Measurements from ENCODE around the gene SOX18.
A peak's percentile ranks its signal among the peaks of the same experiment; 100 is the strongest.

Gene SOX18

DNA sequence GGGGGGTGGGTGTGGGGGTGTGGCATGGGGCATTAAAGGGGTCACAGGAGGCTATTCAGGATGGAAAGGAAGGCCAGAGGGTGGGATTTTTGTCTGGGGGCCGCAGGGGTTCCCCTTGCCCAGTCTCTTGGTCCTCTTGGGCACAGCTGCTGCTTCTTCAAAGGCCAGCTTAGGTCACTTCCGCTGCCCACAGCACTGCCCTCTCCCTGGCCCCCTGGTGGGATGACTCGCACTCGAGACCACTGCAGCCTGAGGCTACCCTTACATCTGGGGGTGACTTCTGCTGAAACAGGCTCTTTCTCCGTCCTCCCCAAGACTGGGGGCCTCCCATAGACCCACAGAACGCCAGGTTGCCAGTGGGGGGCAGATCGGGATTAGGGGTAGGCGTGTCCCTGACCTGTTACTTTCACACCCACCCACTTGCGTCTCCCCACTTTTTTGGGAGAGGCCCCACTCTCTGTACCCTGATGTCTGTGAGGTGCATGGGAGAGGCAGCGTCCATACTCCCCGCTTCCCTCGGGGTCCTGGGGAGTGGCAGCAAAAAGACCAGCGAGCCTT, 33.5 kb upstream of the SOX18 start:
- H3K36me3 ChIP-seq = peaks cover 0 to 5% (median 0%) of the 10 kb centered on the region in 11 experiments; a peak in 3 of 22 replicates
- H4K20me1 ChIP-seq = peaks cover 8 to 38% (median 16%) of the 10 kb centered on the region in 11 experiments; a peak in 19 of 22 replicates
- peak overlapping the region; percentile 91 to 100 (median 99) for H3K4me2 ChIP-seq
- peaks cover 26 to 43% (median 38%) of the 10 kb centered on the region in 11 experiments for H3K27me3 ChIP-seq
- peaks cover 38 to 59% (median 48%) of the 10 kb centered on the region in 10 experiments for H3K4me1 ChIP-seq
- no peak overlapping the region; a peak in 4 of 22 replicates for H3K27ac ChIP-seq
- peaks cover 11 to 21% (median 19%) of the 10 kb centered on the region in 11 experiments for H3K9me3 ChIP-seq (replicated peaks in 1 of 11)
- peak overlapping the region; percentile 52 to 76 (median 68) for H3K4me3 ChIP-seq
- TF ChIP-seq Cebpa-rat (IDR thresholded peaks at IDR 0.05) = no peak
- H3K9ac ChIP-seq = peak overlapping the region; percentile 35 to 73 (median 66); a peak in 20 of 22 replicates

DNA sequence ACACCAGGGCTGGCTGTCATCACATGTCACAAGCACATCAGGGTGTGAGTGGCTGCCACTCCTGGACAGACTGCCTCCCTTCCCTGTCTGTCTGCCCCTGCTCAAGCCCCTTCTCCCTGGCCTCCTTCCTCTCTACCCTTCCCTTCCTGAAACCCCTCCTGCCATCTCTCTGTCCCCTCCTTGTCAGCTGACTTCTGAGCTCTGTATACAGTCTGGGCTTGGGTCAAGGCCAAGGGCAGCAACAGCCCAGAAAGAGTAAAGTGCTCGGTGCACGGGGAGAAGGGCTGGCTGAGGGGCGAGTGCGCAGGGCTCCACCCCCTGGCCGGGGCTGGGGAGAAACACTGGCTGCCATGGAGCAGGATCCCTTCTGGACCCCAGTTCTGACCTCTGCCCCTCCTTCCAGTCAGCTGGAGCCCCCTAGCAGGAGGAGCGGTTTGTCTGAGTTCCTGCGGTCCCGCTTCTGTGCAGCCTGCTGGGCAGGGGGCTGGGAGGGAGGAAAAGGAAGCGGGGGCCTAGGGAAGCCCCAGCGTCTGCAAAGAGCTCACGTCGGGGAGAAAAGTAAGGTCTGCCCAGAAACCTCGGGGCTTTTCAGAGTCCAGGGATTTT, 32.8 kb upstream of the SOX18 start:
- Histone ChIP-seq H3K9ac (peak overlapping the region in 9 of 11 experiments; percentile 8 to 59 (median 41); a peak in 14 of 22 replicates), H4K20me1 (peaks cover 11 to 43% (median 19%) of the 10 kb centered on the region in 11 experiments; a peak in 19 of 22 replicates), H3K36me3 (peaks cover 0 to 5% (median 0%) of the 10 kb centered on the region in 11 experiments; a peak in 1 of 22 replicates), H3K9me3 (replicated peaks in 1 of 11) (peaks cover 5 to 15% (median 13%) of the 10 kb centered on the region in 11 experiments), H3K4me2 (peak overlapping the region; percentile 91 to 100 (median 99)), H3K4me3 (peak overlapping the region in 8 of 10 experiments; percentile 10 to 65 (median 42); a peak in 10 of 20 replicates), H3K27me3 (peaks cover 26 to 42% (median 38%) of the 10 kb centered on the region in 11 experiments), H3K4me1 (peaks cover 38 to 66% (median 54%) of the 10 kb centered on the region in 10 experiments), H3K27ac (peak overlapping the region in 4 of 11 experiments; percentile 10 to 33 (median 19); a peak in 5 of 22 replicates)
- no peak for TF ChIP-seq Cebpa-rat (IDR thresholded peaks at IDR 0.05)

DNA sequence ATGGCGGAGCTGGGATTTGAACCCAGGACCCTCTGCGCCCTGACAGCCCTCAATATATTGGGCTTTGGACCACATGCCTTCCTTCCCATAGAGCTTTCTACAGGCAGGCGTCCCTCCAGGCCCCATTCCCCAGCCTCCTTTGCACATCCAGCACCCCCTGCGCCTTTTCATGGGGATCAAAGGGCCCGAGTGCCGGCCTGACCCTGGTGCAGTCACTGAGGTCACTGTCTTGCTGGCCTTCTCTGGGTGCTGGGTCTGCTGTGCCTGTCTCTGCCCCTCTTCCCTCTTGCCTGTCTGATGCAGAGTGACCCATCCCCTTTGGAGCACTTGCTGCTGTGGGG, 32.2 kb upstream of the SOX18 start:
- H3K27me3 ChIP-seq = peaks cover 26 to 39% (median 35%) of the 10 kb centered on the region in 11 experiments
- peak overlapping the region in 6 of 11 experiments; percentile 2 to 56 (median 41); a peak in 8 of 22 replicates for H3K9ac ChIP-seq

DNA sequence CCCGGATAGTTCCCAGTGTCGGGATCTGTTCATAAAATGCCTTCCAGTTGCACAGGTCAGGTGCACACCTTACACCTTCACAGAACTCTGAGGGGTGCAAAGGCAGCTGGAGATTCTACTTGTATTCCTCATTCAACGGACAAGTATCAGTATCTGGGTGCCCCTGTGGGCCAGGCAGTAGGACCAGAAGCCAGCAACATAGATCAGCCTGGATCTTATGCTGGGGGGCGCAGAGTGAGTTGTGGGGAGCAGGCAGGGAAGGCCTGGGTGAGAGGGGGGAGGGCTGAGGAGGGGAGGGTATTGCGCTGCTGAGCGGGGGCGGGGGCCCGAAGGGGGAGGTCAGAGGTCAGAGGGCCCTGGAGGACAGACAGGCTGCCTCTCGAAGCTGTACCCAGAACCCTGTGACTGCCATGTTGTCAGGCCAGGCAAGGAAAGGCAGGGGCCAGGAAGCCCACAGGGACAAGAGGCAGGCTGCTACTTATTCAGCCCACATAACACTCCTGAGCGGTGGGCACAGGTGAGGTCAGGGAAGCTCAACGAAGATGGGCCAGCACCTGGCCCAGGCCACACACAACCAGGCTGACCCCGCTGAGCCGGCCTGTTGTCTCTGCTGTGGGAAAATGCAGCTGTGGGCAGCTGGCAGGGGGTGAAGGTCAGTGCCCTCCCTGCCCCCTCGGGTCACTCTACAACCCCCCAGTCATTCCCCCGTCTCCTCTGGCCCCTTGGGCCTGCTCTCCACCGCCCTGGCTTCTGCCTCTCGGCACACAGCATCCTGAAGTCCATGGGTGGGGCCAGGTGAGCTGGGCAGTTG, 31.6 kb upstream of the SOX18 start:
- Histone ChIP-seq H3K4me1 (peaks cover 43 to 78% (median 66%) of the 10 kb centered on the region in 10 experiments), H3K4me3 (peak overlapping the region; percentile 75 to 98 (median 88)), H3K9me3 (replicated peaks in 1 of 11) (peaks cover 0 to 5% (median 2%) of the 10 kb centered on the region in 11 experiments; a peak in 12 of 22 replicates), H3K36me3 (peaks cover 0 to 8% (median 5%) of the 10 kb centered on the region in 11 experiments; a peak in 15 of 22 replicates), H3K9ac (peak overlapping the region; percentile 82 to 93 (median 90)), H4K20me1 (peaks cover 12 to 48% (median 29%) of the 10 kb centered on the region in 11 experiments; a peak in 19 of 22 replicates), H3K27me3 (peaks cover 24 to 33% (median 29%) of the 10 kb centered on the region in 11 experiments), H3K27ac (peak overlapping the region in 3 of 11 experiments; percentile 56 to 94 (median 93); a peak in 5 of 22 replicates), H3K4me2 (peak overlapping the region; percentile 91 to 100 (median 99))
- no peak for TF ChIP-seq Cebpa-rat (IDR thresholded peaks at IDR 0.05)

More for the DNA sequence above, 32.2 kb upstream of the SOX18 start:
- peaks cover under 1 to 11% (median 8%) of the 10 kb centered on the region in 11 experiments for H3K9me3 ChIP-seq (replicated peaks in 1 of 11)
- peaks cover 0 to 2% (median 0%) of the 10 kb centered on the region in 11 experiments; a peak in 4 of 22 replicates for H3K36me3 ChIP-seq
- H3K4me3 ChIP-seq = peak overlapping the region in 3 of 10 experiments; percentile 23 to 86 (median 42); a peak in 1 of 20 replicates
- peaks cover 11 to 43% (median 23%) of the 10 kb centered on the region in 11 experiments; a peak in 19 of 22 replicates for H4K20me1 ChIP-seq
- H3K4me1 ChIP-seq = peaks cover 38 to 72% (median 61%) of the 10 kb centered on the region in 10 experiments
- peak overlapping the region in 1 of 11 experiments; percentile 33; a peak in 1 of 22 replicates for H3K27ac ChIP-seq
- H3K4me2 ChIP-seq = peak overlapping the region; percentile 91 to 100 (median 99)
- no peak for TF ChIP-seq Cebpa-rat (IDR thresholded peaks at IDR 0.05)

DNA sequence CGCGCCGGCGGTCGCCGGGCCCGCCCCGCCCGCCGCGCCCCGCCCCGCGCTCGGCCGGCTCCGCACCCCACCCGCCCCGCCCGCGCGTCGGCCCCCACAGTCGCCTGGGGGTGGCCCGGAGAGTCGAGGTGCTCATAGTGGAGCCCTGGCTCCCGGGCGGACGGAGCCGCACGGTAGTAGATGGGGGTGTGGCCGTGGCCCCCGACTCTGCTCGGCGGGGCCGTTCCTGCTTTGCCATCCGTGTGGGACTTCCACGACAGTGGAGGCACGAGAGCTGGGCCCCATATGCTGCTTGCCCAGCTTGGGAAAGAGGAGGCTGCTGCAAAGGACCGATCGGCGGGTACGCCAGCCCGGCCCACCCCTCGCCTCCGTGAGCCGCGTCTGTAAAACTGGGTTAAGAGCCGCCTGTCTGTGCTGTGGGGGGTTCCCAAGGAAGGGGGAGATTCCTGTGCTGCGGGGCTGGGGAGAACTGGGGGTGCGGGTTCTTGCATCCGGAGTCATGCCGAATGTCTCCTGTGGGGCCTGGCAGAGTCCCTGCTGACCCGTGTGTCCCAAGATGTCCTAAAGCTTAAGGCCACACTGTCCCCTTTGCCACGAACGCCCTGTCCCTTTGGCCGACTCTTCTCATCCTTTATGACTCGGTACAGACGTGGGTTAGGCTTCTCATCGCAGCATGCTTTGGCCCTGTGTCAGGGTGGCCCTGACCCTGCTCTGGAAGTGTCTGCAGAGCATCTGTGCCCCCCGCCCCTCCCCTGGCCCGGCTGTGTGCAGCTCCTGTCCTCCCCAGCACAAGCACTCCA, 30.8 kb upstream of the SOX18 start, which contains the start of gene OPRL1:
TSS of gene OPRL1 (plus strand) at position 70 of the 800 bp plus-strand sequence. CDS start 12,639 bp downstream, outside the sequence.
- Histone ChIP-seq H3K36me3 (peaks cover 0 to 16% (median 12%) of the 10 kb centered on the region in 11 experiments; a peak in 17 of 22 replicates), H3K4me2 (peak within 1 kb of the TSS; percentile 97 to 100 (median 100)), H3K9me3 (replicated peaks in 1 of 11) (no peaks in the 10 kb centered on the region), H3K4me3 (peak within 1 kb of the TSS; percentile 75 to 98 (median 88)), H3K27me3 (peaks cover 16 to 25% (median 21%) of the 10 kb centered on the region in 11 experiments), H3K9ac (peak within 1 kb of the TSS; percentile 86 to 93 (median 91)), H4K20me1 (peaks cover 16 to 56% (median 37%) of the 10 kb centered on the region in 11 experiments; a peak in 20 of 22 replicates), H3K4me1 (peaks cover 52 to 86% (median 74%) of the 10 kb centered on the region in 10 experiments), H3K27ac (peak within 1 kb of the TSS; percentile 85 to 95 (median 92))
- no peak for TF ChIP-seq Cebpa-rat (IDR thresholded peaks at IDR 0.05)

DNA sequence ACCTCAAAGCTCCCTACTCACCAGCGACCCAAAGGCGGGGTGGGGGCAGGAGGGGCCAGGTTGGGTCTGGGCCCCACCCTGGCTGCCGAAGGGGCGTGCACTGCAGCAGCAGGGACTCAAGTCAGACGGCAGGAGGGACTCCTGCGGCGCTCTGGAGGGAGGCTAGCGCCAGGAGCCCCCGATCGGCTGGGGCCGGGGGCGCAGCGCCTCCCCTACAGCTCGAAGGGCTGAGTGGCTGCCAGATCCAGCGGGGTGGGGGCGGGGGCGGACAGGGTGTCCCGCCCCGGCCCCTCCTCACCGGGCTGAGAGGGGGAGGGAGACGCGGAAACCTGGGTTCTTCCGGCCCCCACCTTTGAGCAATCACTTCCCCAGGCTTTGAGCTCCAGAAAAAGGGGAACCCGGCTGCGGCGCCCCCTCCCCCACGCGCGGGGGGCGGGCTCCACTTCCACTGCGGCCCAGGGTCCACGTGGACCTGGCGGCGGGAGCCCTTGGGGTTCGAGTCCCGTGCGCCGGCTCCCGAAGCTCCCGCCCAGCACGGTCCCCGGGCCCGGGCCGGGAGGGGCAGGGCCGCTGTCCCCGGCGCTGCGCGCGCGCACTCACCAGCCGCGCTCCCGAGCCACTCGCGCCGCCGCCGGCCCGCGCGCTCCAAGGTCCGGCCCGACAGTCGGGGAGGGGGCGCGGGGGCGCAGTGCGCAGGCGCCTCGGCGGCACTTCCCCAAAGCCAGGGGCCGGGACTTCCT, 30.0 kb upstream of the SOX18 start, which contains the start of gene RGS19:
TSS of gene RGS19 (minus strand) at position 246 of the 740 bp plus-strand sequence. CDS start 2,632 bp downstream, outside the sequence.
- Histone ChIP-seq H3K9ac (peak within 1 kb of the TSS; percentile 86 to 93 (median 91)), H3K4me2 (peak within 1 kb of the TSS; percentile 97 to 100 (median 100)), H3K4me3 (peak within 1 kb of the TSS; percentile 75 to 98 (median 88)), H3K27ac (peak within 1 kb of the TSS; percentile 85 to 95 (median 92)), H3K36me3 (peaks cover 1 to 24% (median 19%) of the 10 kb centered on the region in 11 experiments; a peak in 20 of 22 replicates), H3K9me3 (replicated peaks in 1 of 11) (no peaks in the 10 kb centered on the region), H3K4me1 (peaks cover 56 to 91% (median 79%) of the 10 kb centered on the region in 10 experiments), H3K27me3 (peaks cover 9 to 17% (median 14%) of the 10 kb centered on the region in 11 experiments), H4K20me1 (peaks cover 16 to 57% (median 39%) of the 10 kb centered on the region in 11 experiments; a peak in 21 of 22 replicates)
- 0 out of 22 replicates have a peak, but pooled peaks of 1 of the 11 experiments have one; percentile 17 for TF ChIP-seq Cebpa-rat (IDR thresholded peaks at IDR 0.05)

DNA sequence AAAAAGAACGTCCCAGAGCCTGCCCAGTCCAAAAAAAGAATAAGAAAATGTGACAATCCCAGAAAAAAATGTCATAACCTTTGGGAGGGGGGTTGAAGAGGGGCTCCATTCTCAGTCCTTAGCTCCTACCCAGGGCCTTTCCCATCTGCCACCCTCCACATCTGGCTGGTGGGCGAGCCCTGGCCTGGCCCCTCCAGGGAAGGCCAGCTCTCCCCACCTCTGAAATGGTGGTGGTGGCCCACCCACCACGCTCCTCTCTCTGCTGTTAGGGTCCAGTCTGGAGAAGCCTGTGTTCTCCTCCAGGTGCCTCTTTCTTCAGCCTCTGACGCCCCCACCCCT, 29.5 kb upstream of the SOX18 start:
- peak overlapping the region; percentile 93 to 100 (median 99) for H3K4me2 ChIP-seq
- no peaks in the 10 kb centered on the region for H3K9me3 ChIP-seq (replicated peaks in 1 of 11)
- H4K20me1 ChIP-seq = peaks cover 18 to 57% (median 42%) of the 10 kb centered on the region in 11 experiments
- H3K4me3 ChIP-seq = peak overlapping the region; percentile 75 to 98 (median 88)
- H3K4me1 ChIP-seq = peaks cover 56 to 91% (median 79%) of the 10 kb centered on the region in 10 experiments
- peaks cover 7 to 29% (median 24%) of the 10 kb centered on the region in 11 experiments for H3K36me3 ChIP-seq
- no peak for TF ChIP-seq Cebpa-rat (IDR thresholded peaks at IDR 0.05)
- peaks cover 3 to 12% (median 8%) of the 10 kb centered on the region in 11 experiments for H3K27me3 ChIP-seq
- peak overlapping the region; percentile 86 to 93 (median 91) for H3K9ac ChIP-seq
- H3K27ac ChIP-seq = peak overlapping the region; percentile 85 to 95 (median 92)

All from BLaER1 treated with 17β-estradiol and CSF1 and Interleukin-3, amounts not matched to agents 10 nM and 100 nM (cell line).